Pancreas (tissue), 10 donors: ENCODE data around the gene ACHE. TPM values are rescaled to one million over a fixed set of nuclear protein-coding genes. Genes with fewer than 3 reads are reported as not detected.

ENCODE experiments used
- ATAC-seq, 4 donors: fragments of 200-7000 bp; cut with Tn5 transposase; one replicate each; pipeline versions ENCODE4 v1.8.0 to v1.9.1; 2020; ENCODE audit warnings: mild to moderate bottlenecking in 4 of 4, moderate library complexity in 4 of 4
- DNase-seq, 6 donors: peaks; one replicate each; pipeline ENCODE4 v3.0.0-alpha.2; 2020
- FAIRE-seq: peaks from 2 replicates; lab custom pipeline; 2012; peaks lifted over from hg19 to GRCh38; lab: Jason Lieb, UNC
- H3K27ac ChIP-seq, 4 donors: fragments of 200-600 bp; sonication (generic); 1 replicate in 3 of 4; 2 replicates in 1 of 4; pipeline versions ENCODE4 v1.5.0 to v1.8.0; 2020
- H3K27me3 ChIP-seq, 4 donors: fragments of 200-600 bp; one replicate each; pipeline ENCODE4 v1.8.0; 2021
- H3K36me3 ChIP-seq, 3 donors: fragments of 200-600 bp; sonication (generic) in 1 of 3; one replicate each; pipeline versions ENCODE4 v1.5.0 to v1.8.0; 2020 to 2021
- H3K4me1 ChIP-seq, 3 donors: fragments of 200-600 bp; one replicate each; pipeline ENCODE4 v1.8.0; 2021
- H3K4me3 ChIP-seq, 4 donors: fragments of 200-600 bp; sonication (generic) in 2 of 4; one replicate each; pipeline versions ENCODE4 v1.5.0 to v1.8.0; 2020 to 2021
- H3K9me3 ChIP-seq, 4 donors: fragments of 200-600 bp; one replicate each; pipeline ENCODE4 v1.8.0; 2021
- WGBS, 2 donors: extraction: QIAGEN DNeasy Blood & Tissue Kit; methylation state at CpG; one replicate each; pipeline ENCODE4 v1.1.7; 2013; 5-methylcytosine and 5-hydroxymethylcytosine counted together
- intact Hi-C, 3 donors: fragments of 100-400 bp; cut with DNase I; formaldehyde crosslinking; loops; one replicate each; pipeline versions ENCODE4 v1.11.1 to v1.14.2; 2022
- polyA plus RNA-seq, 2 donors: library from polyadenylated mRNA; stranded (reverse); fragments of 200-250 nt; gene quantifications; one replicate each; pipeline ENCODE4 v1.2.3, GENCODE V29; 2013
- total RNA-seq, 6 donors: library from RNA; stranded (reverse); fragmentation: NEBNext Ultra II Directional in 4 of 6; extraction: Animal tissue kit (Norgen Biotek cat#: 25700) in 4 of 6; gene quantifications; one replicate each; pipeline versions ENCODE4 v1.2.1 to v1.2.4, GENCODE V29; 2021 to 2023
- TF ChIP-seq, protein P1 (sequence below), 4 donors: fragments of 200-600 bp; sonication (generic) in 3 of 4; IDR thresholded peaks; one replicate each; pipeline versions ENCODE4 v1.5.0 to v1.8.0; 2021; ENCODE audit warnings: antibody characterized with exemption in 4 of 4
- donor health status: healthy with polysubstance abuse.
- donor health status: DM: no; HTN: no; CAD: no; lungs with moderate emphysema.
- donor health status: DM: no; HTN: no; CAD: no.
- donor health status: control.
- donor health status: control.
- donor health status: Bipolar disorder and iron deficiency.
- donor health status: DM: yes; HTN: yes; CAD: no.
- donor health status: DM: no; HTN: no; CAD: no.
- donor health status: DM: no; HTN: no; CAD: no.
- donor health status: DM: yes; HTN: yes; CAD: no.

ACHE gene
- total and polyA plus RNA-seq, 8 donors, result 1.2 to 10.9 (median 3.2) TPM

DNA sequence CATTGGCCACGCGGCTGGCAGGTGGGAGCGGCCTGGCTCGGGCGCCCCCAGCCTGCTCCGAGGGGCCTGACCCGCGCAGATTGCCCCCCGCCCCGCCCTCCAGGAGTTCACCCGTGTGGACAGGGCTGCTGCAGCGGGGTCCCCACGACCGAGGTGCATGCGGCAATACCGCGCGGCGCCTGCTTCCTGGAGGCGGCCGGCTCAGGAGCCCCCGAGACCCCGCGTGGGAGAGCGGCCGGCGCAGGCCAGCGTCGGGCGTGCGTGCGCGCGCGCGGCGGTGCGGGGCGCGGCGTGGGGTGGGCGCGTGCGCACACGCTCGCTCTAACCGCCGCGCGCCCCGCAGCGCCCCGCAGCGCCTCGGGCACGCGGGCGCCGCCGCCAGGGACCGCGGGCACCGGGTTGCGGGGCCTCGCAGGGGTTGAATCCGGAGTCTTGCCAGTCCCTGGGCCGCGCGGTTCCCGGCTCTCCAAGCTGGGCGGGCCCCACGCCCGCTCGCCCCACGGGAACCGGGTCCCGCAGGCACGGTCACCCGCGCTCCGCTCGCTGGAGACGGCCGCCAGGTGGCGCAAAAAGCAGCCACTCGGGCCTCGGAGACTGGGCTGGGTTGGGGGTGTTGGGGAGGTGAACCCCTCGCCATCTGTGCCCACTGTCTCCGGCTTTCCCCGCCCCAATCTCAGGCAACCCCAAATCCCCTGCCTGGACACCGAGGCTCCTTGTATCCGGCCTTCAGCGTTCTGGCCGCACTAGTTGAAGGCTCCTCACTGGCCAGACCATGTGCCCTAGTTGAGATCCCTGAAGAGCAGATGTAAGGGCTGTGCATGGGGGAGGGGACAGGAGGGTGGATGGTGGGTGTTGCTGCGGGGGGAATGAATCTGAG is 1.3 kb upstream of the ACHE start:
- 1 to 3% methylated on average over 33 to 95 of the region's 95 CpGs for WGBS, 2 donors
- TF ChIP-seq, protein P1, sequence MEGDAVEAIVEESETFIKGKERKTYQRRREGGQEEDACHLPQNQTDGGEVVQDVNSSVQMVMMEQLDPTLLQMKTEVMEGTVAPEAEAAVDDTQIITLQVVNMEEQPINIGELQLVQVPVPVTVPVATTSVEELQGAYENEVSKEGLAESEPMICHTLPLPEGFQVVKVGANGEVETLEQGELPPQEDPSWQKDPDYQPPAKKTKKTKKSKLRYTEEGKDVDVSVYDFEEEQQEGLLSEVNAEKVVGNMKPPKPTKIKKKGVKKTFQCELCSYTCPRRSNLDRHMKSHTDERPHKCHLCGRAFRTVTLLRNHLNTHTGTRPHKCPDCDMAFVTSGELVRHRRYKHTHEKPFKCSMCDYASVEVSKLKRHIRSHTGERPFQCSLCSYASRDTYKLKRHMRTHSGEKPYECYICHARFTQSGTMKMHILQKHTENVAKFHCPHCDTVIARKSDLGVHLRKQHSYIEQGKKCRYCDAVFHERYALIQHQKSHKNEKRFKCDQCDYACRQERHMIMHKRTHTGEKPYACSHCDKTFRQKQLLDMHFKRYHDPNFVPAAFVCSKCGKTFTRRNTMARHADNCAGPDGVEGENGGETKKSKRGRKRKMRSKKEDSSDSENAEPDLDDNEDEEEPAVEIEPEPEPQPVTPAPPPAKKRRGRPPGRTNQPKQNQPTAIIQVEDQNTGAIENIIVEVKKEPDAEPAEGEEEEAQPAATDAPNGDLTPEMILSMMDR (IDR thresholded peaks at IDR 0.05), result peak; percentile 47 to 77 (median 67)
- ATAC-seq (peak; percentile 29 to 56 (median 49)), DNase-seq (peak; percentile 12 to 86 (median 74)), FAIRE-seq (no peak)
- peak overlapping the region in 2 of 4 donors; percentile 33 to 72 for H3K27ac ChIP-seq
- H3K27me3 ChIP-seq, result no peaks in the 10 kb centered on the region
- no peaks in the 10 kb centered on the region for H3K9me3 ChIP-seq
- peak overlapping the region in 2 of 4 donors; percentile 60 to 67 for H3K4me3 ChIP-seq
- H3K36me3 ChIP-seq, result no peaks in the 10 kb centered on the region
- peaks cover 0 to 16% (median 5%) of the 10 kb centered on the region in 3 donors for H3K4me1 ChIP-seq
- intact Hi-C loops, result loop anchor here in 2 of 3 donors (2.0 to 10.0 kb wide), 2 partner anchors 164 to 168 kb away; no protein-coding TSS in a partner anchor

DNA sequence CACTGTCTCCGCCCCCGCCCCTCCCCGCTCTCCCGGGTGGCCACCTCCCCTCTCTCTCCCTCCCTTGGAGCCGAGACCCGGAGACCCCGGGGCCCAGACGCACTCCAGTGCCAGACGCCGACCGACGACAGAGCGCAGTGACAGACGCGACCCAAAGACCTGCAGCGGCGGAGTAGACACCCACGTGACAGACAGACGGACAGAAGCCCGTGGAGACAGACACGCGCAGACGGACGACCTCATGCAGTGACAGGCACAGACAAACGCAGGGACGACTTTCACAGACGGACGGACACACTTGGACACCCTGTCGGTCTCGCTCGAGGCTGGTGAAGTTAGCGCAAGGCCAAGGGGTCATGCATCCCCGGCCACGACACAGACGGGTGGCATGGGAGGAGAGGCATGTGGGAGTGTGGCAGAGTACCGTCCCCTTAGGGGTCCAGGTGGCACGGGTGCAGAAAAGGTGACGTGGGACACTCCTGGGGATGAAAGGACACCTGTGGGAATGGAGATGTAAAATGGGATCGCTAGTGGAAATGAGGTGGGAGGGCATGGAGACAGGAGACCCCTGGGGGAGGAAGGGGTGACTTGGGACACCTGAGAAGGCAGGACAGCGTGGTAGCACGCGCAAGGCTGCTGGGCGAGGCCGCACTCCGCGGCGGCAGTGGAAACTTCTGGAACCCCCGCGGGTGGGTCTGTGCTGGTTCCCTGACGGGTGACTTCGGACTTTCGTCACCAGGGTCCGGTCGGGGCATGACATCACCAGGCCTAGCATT is 456 bp upstream of the ACHE start:
- Histone ChIP-seq H3K4me3 (peak overlapping the region in 2 of 4 donors; percentile 60 to 67), H3K9me3 (no peaks in the 10 kb centered on the region), H3K27me3 (no peaks in the 10 kb centered on the region), H3K36me3 (no peaks in the 10 kb centered on the region), H3K27ac (peak overlapping the region in 2 of 4 donors; percentile 57 to 72), H3K4me1 (peaks cover 0 to 16% (median 5%) of the 10 kb centered on the region in 3 donors)
- peak; percentile 33 to 66 (median 60) for ATAC-seq
- intact Hi-C loops, result loop anchor here in 2 of 3 donors (2.0 to 10.0 kb wide), 2 partner anchors 165 to 169 kb away; no protein-coding TSS in a partner anchor
- WGBS, 2 donors, result 6% methylated on average over 49 to 54 of the region's 54 CpGs
- peak; percentile 46 to 81 (median 77) for DNase-seq
- TF ChIP-seq, protein P1 (IDR thresholded peaks at IDR 0.05), result no peak
- FAIRE-seq, result no peak

DNA sequence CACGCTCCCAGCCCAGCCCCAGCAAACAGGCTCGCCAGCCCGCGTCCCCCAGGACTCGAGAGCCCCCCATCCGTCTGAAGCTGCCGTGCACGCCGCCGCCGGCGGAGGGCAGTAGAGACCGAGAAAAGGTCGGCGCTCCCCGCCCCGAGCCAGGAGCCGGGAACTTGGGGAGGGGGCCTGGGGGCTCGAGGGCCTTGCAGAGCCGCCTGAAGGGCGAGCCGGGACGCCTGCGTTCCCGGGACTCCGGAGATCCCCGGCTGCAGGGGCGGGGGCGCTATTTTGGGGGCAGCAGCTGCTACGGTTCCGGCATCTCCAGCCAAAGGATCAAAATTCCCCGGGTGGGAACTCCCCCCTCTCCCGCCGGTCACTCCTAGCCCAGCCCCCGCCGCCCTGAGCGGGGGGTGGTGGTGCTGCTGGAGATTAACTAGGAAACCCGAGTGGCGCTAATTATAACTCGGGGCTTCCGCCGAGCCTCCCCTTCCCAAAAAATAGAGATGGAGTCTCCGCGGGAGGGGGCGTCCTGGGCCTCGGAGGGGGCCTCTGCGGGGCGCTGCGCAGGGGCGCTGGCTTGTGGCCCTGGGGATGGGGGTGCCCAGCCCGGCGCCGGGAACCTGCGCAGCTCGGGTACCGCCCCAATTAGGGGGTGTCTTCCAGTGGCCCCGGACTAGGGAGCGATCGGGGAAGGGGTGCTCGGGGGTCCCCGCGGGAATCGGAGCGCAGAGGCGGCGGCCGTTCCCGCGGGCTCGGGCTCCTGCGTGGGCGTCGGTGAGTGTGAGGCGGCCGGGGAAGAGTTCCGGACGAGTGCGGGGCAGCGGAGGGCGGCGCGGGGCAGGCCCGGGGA is 608 bp downstream of the ACHE start:
- Histone ChIP-seq H3K9me3 (no peaks in the 10 kb centered on the region), H3K27ac (peak overlapping the region in 1 of 4 donors; percentile 72), H3K4me1 (peaks cover 0 to 13% (median 5%) of the 10 kb centered on the region in 3 donors), H3K36me3 (no peaks in the 10 kb centered on the region), H3K4me3 (peak overlapping the region; percentile 17 to 67 (median 42)), H3K27me3 (no peaks in the 10 kb centered on the region)
- DNase-seq, result peak; percentile 33 to 88 (median 70)
- intact Hi-C loops, result loop anchor here in 2 of 3 donors (5.0 to 10.0 kb wide), 2 partner anchors 167 to 170 kb away; no protein-coding TSS in a partner anchor
- no peak for FAIRE-seq
- peak; percentile 26 to 40 (median 36) for ATAC-seq
- WGBS, 2 donors, result 1% methylated on average over 51 to 83 of the region's 83 CpGs
- TF ChIP-seq, protein P1 (IDR thresholded peaks at IDR 0.05), result peak; percentile 41 to 81 (median 74)
